GM12872 (cell line): Measurements from ENCODE around the gene OR2T11.
"Not testable (repeated sequence)": the region's sequence is repeated elsewhere in the genome, so short reads cannot be mapped to it uniquely, and the experiment has no call there.

ENCODE experiments used
- CTCF ChIP-seq: IDR thresholded peaks from 3 replicates; pipeline ENCODE4 v1.5.1; 2011; ENCODE audit warnings: low read depth, mild to moderate bottlenecking, low read length, moderate library complexity; ENCODE audit not compliant: insufficient read depth

Gene OR2T11

GRCh38 chr1:248634991-248635390 lies at the start of gene OR2T11:
Gene OR2T11 (minus strand): TSS chr1:248635091. CDS start chr1:248627128, 7,963 bp downstream.
- not testable (repeated sequence) for TF ChIP-seq CTCF

GRCh38 chr1:248681651-248682050 lies 46.8 kb upstream of the OR2T11 start:
- TF ChIP-seq CTCF, result no peak

- no peak for TF ChIP-seq CTCF
Measured at GRCh38 chr1:248670003-248670402, 35.1 kb upstream of the OR2T11 start.

- TF ChIP-seq CTCF, result not testable (repeated sequence)
Measured at GRCh38 chr1:248655354-248655753, 20.5 kb upstream of the OR2T11 start, which contains the start of gene OR2T27. Gene OR2T27 (minus strand): TSS chr1:248655528. CDS start chr1:248650884, 4,644 bp downstream.

GRCh38 chr1:248645178-248645577 lies 10.3 kb upstream of the OR2T11 start, which contains the start of gene OR2T35:
Gene OR2T35 (minus strand): TSS chr1:248645278. CDS start chr1:248639258, 6,020 bp downstream.
- not testable (repeated sequence) for TF ChIP-seq CTCF

- no peak for TF ChIP-seq CTCF
Measured at GRCh38 chr1:248631354-248632008, 3.4 kb downstream of the OR2T11 start.

- no peak for TF ChIP-seq CTCF
Measured at GRCh38 chr1:248630551-248630950, 4.3 kb downstream of the OR2T11 start.
